Activated T-cell treated with anti-CD3 and anti-CD28 coated beads for 1 hour (primary cell): ENCODE data around the gene NID1.
"Not testable (repeated sequence)": the region's sequence is repeated elsewhere in the genome, so short reads cannot be mapped to it uniquely, and the experiment has no call there.

ENCODE experiments used
- DNase-seq: peaks from one replicate; pipeline ENCODE4 v3.0.0-alpha.2; 2020; ENCODE audit warnings: low read depth

Gene NID1

DNA sequence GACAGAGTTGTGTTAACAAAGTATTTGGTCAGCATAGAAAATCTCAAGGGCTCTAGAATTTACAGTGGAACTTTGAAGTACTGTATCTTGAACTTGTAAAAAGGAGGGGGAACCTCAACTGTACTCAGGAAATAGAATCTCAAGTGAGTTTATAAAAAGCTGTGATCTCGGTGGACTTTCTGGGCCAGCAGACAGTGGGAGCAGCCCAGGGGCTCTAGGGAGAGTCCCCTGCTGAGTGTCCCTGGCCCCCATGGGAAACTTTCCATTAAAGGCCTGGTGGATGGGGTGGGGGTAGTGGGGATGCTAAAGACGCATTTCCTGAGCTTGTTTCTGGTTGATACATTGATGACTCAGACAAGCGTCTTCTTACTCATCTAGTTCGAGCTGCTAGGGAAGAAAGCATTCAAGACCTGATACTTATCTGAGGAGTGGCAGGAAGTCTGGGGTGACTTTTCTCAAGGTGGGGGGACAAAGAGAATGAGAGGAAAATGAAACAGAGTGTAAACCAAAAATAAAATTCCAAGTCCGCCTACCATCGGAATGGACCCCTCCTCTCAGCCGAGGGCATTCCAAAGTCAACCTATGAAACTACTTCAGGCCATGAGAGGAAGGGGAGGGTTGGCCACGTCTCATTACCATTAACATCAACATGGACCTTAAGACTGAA is 65.5 kb downstream of the NID1 start:
- DNase-seq, result peak; percentile 48

GRCh38 chr1:235998812-235999211 is 66.1 kb downstream of the NID1 start:
- peak; percentile 11 for DNase-seq

- no peak for DNase-seq
Observed at GRCh38 chr1:235997931-235998330, 67.0 kb downstream of the NID1 start.

GRCh38 chr1:235997049-235997448 is 67.8 kb downstream of the NID1 start:
- DNase-seq, result no peak

DNA sequence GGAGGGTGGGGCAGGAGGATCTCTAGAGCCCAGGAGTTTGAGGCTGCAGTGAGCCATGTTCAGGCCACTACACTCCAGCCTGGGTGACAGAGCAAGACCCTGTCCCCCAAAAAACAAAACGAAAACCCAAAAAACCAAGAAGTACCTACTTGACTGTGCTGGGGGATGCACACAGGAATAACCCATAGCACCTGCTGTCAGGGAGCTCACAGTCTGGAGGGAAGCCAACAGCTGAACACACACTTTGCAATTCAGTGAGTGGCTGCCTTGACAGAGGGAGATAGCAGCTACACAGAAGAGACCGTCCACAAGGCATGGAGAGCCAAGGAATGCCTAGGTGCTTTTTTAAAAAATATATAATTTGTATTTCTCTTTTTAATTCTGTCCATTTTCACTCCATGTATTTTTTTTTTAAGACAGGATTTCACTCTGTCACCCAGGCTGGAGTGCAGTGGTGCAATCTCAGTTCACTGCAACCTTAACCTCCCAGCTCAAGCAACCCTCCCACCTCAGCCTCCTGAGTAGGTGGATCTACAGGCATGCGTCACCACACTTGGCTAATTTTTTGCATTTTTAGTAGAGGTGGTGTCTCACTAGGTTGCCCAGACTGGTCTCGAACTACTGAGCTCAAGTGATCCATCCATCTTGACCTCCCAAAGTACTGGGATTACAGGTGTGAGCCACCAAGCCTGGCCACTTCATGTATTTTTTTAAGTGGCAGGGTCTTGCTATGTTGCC is 68.7 kb downstream of the NID1 start:
- DNase-seq, result no peak

DNA sequence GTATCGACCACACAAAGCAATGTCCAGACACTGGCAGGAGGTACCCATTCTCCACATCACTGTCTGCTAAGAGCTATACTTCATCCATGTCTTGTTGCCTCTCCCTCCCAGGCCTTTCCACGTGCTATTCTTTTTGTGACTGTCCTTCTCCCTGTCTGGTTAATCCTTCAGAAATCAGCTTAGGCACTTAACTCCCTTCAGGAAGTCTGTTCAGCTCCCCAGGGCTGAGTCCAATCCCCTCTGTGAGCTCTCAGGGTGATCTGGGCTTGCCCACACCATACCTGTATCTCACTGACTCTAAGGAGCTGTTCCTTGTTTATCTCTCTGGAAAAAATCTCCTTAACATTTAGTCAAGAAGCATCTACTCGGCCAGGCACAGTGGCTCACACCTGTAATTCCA is 69.4 kb downstream of the NID1 start:
- no peak for DNase-seq

DNA sequence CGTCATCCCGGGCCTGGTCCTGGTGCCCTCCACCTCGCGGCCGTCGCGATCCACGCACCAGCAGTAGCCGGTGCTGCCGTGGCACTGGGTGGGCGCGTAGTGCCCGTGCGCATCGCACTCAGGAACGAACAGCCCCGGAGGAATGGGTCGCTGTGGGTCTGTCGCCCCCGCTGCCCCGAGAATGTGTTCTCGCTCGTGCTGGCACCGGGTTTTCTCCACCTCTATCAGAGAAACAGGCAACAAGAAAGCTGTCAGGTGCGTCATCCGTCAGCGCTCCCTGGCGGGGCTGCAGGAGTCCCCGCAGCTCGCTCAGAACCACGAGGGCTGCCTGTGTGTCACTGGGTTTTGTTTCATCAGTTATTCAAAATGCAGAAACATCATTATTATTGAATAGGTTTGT is 71.2 kb downstream of the NID1 start:
- no peak for DNase-seq

DNA sequence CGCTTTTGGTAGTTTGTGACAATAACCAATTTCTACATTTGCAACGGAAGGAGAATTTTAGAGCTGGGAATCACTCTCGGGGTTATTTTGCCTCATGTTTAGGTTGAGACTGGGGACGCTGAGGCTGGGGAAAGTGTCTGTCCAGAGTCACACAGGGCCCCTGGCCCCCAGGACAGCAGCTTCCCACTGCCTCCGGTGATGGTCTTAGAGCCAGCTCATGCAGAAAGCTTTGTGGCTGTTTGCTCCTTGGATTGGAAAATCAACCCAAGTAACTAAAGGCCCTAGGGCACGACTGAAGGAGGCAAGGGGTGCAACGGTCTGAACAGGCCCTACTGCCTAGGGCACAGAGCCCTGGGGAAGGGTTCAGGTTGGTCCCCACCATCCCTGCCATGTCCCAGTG is 72.0 kb downstream of the NID1 start:
- DNase-seq, result no peak

DNA sequence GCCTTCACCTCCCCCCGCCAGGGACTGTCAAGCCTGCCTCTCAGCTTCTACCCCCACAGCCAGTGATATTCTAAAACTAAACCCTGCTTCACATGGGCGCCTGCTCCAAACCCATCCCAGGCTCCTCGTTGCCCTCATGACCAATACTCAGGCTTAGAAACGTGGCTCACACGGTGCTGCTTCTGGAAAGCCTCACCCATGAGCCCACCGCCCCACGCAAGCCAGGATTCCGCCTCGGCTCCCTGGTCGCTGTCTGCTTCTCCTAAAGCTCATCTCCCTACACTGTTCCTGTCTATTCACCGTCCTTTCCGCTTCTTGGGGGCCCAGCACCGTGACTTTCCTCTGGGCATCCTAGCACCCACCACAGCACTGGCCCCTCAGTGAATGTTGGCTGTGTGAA is 72.5 kb downstream of the NID1 start:
- DNase-seq, result no peak

- DNase-seq, result no peak
Observed at GRCh38 chr1:235990330-235990795, 74.5 kb downstream of the NID1 start.

DNA sequence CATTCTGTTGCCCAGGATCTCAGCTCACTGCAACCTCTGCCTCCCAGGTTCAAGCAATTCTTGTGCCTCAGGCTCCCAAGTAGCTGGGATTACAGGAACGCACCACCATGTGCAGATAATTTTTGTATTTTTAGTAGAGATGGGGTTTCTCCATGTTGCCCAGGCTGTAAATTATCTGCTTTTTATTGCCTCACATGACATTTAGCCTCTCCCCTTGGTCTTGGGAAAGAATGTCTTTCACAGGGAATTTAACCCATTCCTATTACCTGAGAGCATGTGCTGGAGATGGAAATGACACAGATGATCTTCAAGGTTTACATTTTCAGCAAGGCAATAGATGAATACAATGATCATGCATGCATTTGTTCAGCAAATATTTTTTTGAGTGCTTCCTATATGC is 75.8 kb downstream of the NID1 start:
- no peak for DNase-seq

- no peak for DNase-seq
Observed at GRCh38 chr1:235986869-235987268, 78.0 kb downstream of the NID1 start.

- no peak for DNase-seq
Observed at GRCh38 chr1:235984041-235984825, 80.7 kb downstream of the NID1 start.

DNA sequence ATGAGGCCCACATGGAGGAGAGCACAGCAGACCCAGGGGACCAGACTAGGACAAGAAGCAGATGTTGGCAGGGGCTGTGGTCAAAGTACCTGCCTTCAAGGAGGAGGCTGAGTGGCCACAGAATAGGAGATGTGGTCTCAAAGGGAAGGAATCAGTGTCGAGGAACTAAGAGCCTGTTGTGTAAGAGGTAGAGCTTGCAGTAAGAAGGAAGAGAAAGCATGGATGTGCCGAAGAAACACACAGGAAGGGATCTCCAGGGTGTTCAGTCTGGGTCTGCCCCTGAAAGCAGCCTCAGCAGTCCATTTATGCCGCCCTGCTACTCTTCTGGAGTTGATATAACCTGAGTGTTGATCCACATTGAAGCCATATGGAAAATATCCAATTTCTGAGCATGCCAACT is 83.9 kb downstream of the NID1 start:
- no peak for DNase-seq

- DNase-seq, result no peak
Observed at GRCh38 chr1:235979716-235980333, 85.1 kb downstream of the NID1 start.

GRCh38 chr1:235979176-235979575 is 85.7 kb downstream of the NID1 start:
- DNase-seq, result no peak

DNA sequence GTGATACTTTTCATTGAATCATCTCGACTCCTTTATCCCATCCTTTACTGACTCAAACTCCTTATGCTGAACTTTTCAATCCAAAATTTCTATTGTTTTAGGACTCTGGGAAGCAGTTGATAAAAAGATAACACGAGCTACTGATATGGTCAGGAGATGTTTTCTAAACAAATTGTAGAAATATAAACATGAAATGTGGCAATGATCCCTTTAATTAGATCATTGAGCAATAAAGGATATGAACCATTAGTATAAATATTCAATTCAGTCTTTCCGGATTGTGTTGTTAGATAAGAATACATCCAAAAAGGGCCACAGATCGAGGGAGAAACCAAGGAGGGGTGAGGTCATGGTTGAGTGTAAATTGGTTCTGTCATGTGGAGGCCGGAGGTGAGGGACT is 88.4 kb downstream of the NID1 start:
- no peak for DNase-seq

GRCh38 chr1:235974616-235975015 is 90.3 kb downstream of the NID1 start:
- DNase-seq, result no peak

- not testable (repeated sequence) for DNase-seq
Observed at GRCh38 chr1:235972691-235973090, 92.2 kb downstream of the NID1 start.

DNA sequence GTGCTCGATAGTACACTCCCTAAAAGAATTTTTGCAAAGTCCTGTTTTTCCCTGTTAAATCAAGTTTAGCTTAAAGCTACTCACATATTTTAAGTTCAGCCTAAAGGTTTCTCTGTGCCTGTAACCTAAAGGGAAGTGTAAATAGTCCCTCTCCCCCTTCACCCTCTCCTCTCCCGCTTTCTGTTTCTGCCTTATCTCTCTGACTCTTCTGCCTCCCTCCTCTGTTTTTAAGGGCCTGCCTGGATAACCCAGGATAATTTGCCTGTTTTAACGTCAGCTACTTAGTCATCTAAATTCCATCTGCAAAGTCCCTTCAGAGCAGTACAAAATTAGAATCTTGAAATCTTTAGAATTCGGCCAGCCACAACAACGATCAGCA is 92.6 kb downstream of the NID1 start:
- no peak for DNase-seq

- peak; percentile 88 for DNase-seq
Observed at GRCh38 chr1:235971571-235972310, 93.1 kb downstream of the NID1 start.

DNA sequence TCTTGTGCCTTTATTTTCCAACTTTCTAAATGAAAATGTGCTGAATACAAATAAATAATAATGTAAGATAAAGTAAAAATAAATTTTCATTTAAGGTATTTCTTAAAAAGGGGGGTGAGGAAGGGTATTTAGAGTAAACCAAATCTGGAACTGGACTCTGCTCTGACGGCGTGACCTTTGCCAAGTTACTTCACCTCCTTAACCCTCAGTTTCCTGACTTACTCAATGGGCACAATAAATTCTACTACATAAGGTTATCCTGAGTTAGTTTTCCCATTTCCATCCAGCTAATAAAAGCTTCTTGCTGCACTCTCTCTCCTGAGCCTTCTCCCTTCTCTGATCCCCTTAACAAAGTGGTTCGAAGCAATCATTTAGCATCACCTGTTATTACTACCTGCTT is 93.9 kb downstream of the NID1 start:
- no peak for DNase-seq
